A549 treated with CpdA at 1 μM for 4 hours (cell line): ENCODE measurements around the gene SEZ6L. TPM values are rescaled to one million over a fixed set of nuclear protein-coding genes. Genes with fewer than 3 reads are reported as not detected.

Source experiments
- total RNA-seq: library from RNA; stranded (reverse); fragments of 200-300 nt; extraction: Qiagen RNA extraction; gene quantifications from 5 replicates; pipeline ENCODE4 v1.2.3, GENCODE V29; 2022; ENCODE audit warnings: low read depth

SEZ6L gene
- not detected in 5 replicates for total RNA-seq

GRCh38 chr22:26169315-26170111 is at the start of gene SEZ6L:
Gene SEZ6L, plus strand, starts transcription at chr22:26169462. Its CDS starts 208 bp downstream, at chr22:26169670.

GRCh38 chr22:26428515-26429457 is 259.5 kb downstream of the SEZ6L start, which contains the start of gene ASPHD2:
Gene ASPHD2, plus strand, starts transcription at chr22:26429260. Its CDS starts 4,356 bp downstream, at chr22:26433616.

